SU-DHL-6 (cell line): ENCODE measurements around the gene CERK.

Source experiments
- H2AFZ ChIP-seq: fragments of 200-600 bp; sonication (generic); 2 replicates; pipeline ENCODE4 v1.6.1; 2014; ENCODE audit warnings: low read depth, mild to moderate bottlenecking, moderate library complexity, mixed read lengths, antibody characterized with exemption, low read length; ENCODE audit not compliant: severe bottlenecking
- H3F3A ChIP-seq: fragments of 200-600 bp; shearing (Covaris generic); 2 replicates; pipeline ENCODE4 v1.6.0; 2016; ENCODE audit warnings: antibody characterized with exemption, mild to moderate bottlenecking; ENCODE audit not compliant: insufficient read depth
- H3K27ac ChIP-seq: fragments of 200-600 bp; sonication (generic); 2 replicates; pipeline ENCODE4 v1.5.1; 2016; ENCODE audit warnings: low read depth, mild to moderate bottlenecking, low read length, moderate library complexity, mixed read lengths
- H3K27me3 ChIP-seq: fragments of 200-600 bp; sonication (generic), shearing (Covaris generic); 2 replicates; pipeline ENCODE4 v1.6.0; 2014; ENCODE audit warnings: mild to moderate bottlenecking, low read length
- H3K36me3 ChIP-seq: fragments of 200-600 bp; sonication (generic); 2 replicates; pipeline ENCODE4 v1.6.1; 2014; ENCODE audit warnings: mild to moderate bottlenecking, low read length, mixed read lengths
- H3K4me2 ChIP-seq: fragments of 300-600, 200-600 bp; shearing (Covaris generic), sonication (generic); 2 replicates; pipeline ENCODE4 v1.6.0; 2014; ENCODE audit warnings: low read length, low read depth, mild to moderate bottlenecking; ENCODE audit not compliant: poor library complexity, severe bottlenecking
- H3K4me3 ChIP-seq: fragments of 200-600 bp; sonication (generic); 2 replicates; pipeline ENCODE4 v1.5.1; 2014; ENCODE audit warnings: antibody characterized with exemption, low read length, mild to moderate bottlenecking, mixed read lengths; ENCODE audit not compliant: insufficient read depth, poor library complexity, severe bottlenecking
- H3K79me2 ChIP-seq: fragments of 200-600 bp; sonication (generic); 2 replicates; pipeline ENCODE4 v1.6.1; 2014; ENCODE audit warnings: mild to moderate bottlenecking, low read length, moderate library complexity; ENCODE audit not compliant: insufficient read depth
- H3K9ac ChIP-seq: fragments of 200-600 bp; sonication (generic); 2 replicates; pipeline ENCODE4 v1.7.0; 2014; ENCODE audit warnings: mild to moderate bottlenecking, low read length
- H3K9me2 ChIP-seq: fragments of 200-600 bp; sonication (generic); replicated peaks from 2 replicates; pipeline ENCODE4 v1.6.1; 2014; ENCODE audit warnings: low read length; ENCODE audit not compliant: insufficient read depth
- H3K9me3 ChIP-seq: fragments of 200-600 bp; sonication (generic); 2 replicates; pipeline ENCODE4 v1.6.1; 2014; ENCODE audit warnings: low read length, mixed read lengths; ENCODE audit not compliant: insufficient read depth
- H4K20me1 ChIP-seq: fragments of 200-600 bp; sonication (generic); 2 replicates; pipeline ENCODE4 v1.6.1; 2014; ENCODE audit warnings: low read depth, mild to moderate bottlenecking, antibody characterized with exemption, low read length, moderate library complexity, mixed read lengths
- EZH2phosphoT487 ChIP-seq: fragments of 200-600 bp; sonication (generic), shearing (Covaris generic); conservative IDR thresholded peaks from 2 replicates; pipeline ENCODE4 v1.6.1; 2018; ENCODE audit warnings: mild to moderate bottlenecking, antibody characterized with exemption, low read length, moderate library complexity, mixed read lengths
- TF ChIP-seq, protein P1 (sequence below): fragments of 200-600 bp; sonication (generic); IDR thresholded peaks from one replicate; pipeline ENCODE4 v1.5.1; 2017; ENCODE audit warnings: antibody characterized with exemption, mild to moderate bottlenecking, low read length, moderate library complexity; ENCODE audit not compliant: insufficient read depth, poor library complexity, severe bottlenecking

The CERK gene

GRCh38 chr22:46664301-46664855, 73.7 kb downstream of the CERK start:
- Histone ChIP-seq H4K20me1 (no peaks in the 10 kb centered on the region), H3K4me2 (no peak overlapping the region), H3K36me3 (no peaks in the 10 kb centered on the region), H2AFZ (no peak overlapping the region), H3K9ac (no peak overlapping the region), H3K4me3 (no peak overlapping the region), H3F3A (no peaks in the 10 kb centered on the region), H3K27ac (no peak overlapping the region), H3K9me2 (no peaks in the 10 kb centered on the region), H3K79me2 (no peaks in the 10 kb centered on the region), H3K9me3 (no peaks in the 10 kb centered on the region), H3K27me3 (no peaks in the 10 kb centered on the region)
- TF ChIP-seq, protein P1, sequence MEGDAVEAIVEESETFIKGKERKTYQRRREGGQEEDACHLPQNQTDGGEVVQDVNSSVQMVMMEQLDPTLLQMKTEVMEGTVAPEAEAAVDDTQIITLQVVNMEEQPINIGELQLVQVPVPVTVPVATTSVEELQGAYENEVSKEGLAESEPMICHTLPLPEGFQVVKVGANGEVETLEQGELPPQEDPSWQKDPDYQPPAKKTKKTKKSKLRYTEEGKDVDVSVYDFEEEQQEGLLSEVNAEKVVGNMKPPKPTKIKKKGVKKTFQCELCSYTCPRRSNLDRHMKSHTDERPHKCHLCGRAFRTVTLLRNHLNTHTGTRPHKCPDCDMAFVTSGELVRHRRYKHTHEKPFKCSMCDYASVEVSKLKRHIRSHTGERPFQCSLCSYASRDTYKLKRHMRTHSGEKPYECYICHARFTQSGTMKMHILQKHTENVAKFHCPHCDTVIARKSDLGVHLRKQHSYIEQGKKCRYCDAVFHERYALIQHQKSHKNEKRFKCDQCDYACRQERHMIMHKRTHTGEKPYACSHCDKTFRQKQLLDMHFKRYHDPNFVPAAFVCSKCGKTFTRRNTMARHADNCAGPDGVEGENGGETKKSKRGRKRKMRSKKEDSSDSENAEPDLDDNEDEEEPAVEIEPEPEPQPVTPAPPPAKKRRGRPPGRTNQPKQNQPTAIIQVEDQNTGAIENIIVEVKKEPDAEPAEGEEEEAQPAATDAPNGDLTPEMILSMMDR: no peak
- TF ChIP-seq EZH2phosphoT487: no peak

- TF ChIP-seq, protein P1: no peak
- TF ChIP-seq EZH2phosphoT487: no peak
- Histone ChIP-seq H3K4me2 (no peak overlapping the region), H3K9me2 (no peaks in the 10 kb centered on the region), H3K79me2 (no peaks in the 10 kb centered on the region), H3K9me3 (no peaks in the 10 kb centered on the region), H3K9ac (no peak overlapping the region), H3K36me3 (no peaks in the 10 kb centered on the region), H3F3A (no peaks in the 10 kb centered on the region), H3K27me3 (no peaks in the 10 kb centered on the region), H4K20me1 (no peaks in the 10 kb centered on the region), H3K4me3 (no peak overlapping the region), H2AFZ (no peak overlapping the region), H3K27ac (no peak overlapping the region)
Observed at GRCh38 chr22:46663436-46664100, 74.5 kb downstream of the CERK start.

DNA sequence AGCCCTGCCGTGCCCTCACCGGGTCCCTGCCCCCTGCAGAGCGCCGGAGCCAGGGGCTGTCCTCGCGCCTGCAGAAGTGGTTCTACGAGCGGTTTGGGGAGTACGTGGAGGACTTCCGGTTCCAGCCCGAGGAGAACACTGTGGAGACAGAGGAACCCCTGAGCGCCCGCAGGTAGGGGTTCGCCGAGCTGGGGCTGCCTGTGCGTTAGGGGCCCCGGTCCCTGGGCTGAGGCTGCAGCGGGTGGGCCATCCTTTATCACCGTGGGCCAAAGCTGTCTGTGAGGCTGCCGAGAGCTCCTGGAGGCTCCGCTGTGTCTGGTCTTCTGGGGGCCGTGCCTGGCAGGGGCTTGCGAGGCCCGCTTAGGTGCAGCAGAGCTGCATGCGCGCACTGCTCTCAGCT, 75.1 kb downstream of the CERK start:
- Histone ChIP-seq H3K4me2 (no peak overlapping the region), H3K36me3 (no peaks in the 10 kb centered on the region)

More for the DNA sequence above, 75.1 kb downstream of the CERK start:
- H3F3A ChIP-seq: no peaks in the 10 kb centered on the region
- no peaks in the 10 kb centered on the region for H3K27me3 ChIP-seq
- no peaks in the 10 kb centered on the region for H4K20me1 ChIP-seq
- no peaks in the 10 kb centered on the region for H3K9me3 ChIP-seq
- H3K4me3 ChIP-seq: no peak overlapping the region
- no peak overlapping the region for H3K9ac ChIP-seq
- H3K79me2 ChIP-seq: no peaks in the 10 kb centered on the region
- TF ChIP-seq, protein P1: no peak
- no peak for TF ChIP-seq EZH2phosphoT487
- H3K9me2 ChIP-seq: no peaks in the 10 kb centered on the region
- no peak overlapping the region for H3K27ac ChIP-seq
- H2AFZ ChIP-seq: no peak overlapping the region
